ENCODE measurements around the gene CFAP46.

DNA sequence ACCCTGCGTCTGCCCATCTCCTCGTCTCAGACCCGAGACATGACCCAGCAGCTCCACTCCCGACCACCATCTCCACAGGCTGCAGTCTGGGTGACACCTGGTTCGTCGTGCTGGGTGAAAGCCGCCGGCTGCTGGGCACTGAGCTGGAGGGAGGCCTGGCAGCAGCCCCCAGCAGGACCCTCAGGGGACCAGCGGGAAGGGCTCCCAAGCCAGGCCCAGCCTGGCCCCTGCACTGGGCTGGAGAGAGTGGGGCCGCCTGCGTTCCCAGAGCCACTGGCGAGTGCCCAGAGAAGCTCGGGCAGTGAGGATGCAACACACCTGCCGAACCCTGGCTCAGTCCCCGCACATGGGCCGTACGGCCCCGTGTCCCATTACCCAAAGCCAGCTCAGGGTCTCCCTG is 21.3 kb downstream of the CFAP46 start:
- TF ChIP-seq, protein P1, sequence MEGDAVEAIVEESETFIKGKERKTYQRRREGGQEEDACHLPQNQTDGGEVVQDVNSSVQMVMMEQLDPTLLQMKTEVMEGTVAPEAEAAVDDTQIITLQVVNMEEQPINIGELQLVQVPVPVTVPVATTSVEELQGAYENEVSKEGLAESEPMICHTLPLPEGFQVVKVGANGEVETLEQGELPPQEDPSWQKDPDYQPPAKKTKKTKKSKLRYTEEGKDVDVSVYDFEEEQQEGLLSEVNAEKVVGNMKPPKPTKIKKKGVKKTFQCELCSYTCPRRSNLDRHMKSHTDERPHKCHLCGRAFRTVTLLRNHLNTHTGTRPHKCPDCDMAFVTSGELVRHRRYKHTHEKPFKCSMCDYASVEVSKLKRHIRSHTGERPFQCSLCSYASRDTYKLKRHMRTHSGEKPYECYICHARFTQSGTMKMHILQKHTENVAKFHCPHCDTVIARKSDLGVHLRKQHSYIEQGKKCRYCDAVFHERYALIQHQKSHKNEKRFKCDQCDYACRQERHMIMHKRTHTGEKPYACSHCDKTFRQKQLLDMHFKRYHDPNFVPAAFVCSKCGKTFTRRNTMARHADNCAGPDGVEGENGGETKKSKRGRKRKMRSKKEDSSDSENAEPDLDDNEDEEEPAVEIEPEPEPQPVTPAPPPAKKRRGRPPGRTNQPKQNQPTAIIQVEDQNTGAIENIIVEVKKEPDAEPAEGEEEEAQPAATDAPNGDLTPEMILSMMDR (IDR thresholded peaks at IDR 0.05; ENCODE audit: poor library complexity), result no peak
- TF ChIP-seq EZH2 (IDR thresholded peaks at IDR 0.05; ENCODE audit: borderline replicate concordance), result no peak
- no peak for TF ChIP-seq EZH2phosphoT487 (IDR thresholded peaks at IDR 0.05; ENCODE audit: low read depth, severe bottlenecking, unreplicated experiment)

Measured in hepatocyte (in vitro differentiated cells).